KBM-7 (cell line): Measurements from ENCODE around the gene HMGB4.

Source experiments
- DNase-seq: peaks from one replicate; pipeline ENCODE4 v3.0.0-alpha.2; 2015
- in situ Hi-C: fragments of 300-500 bp; cut with MboI; formaldehyde crosslinking; loops from 2 replicates; pipeline ENCODE4 v1.14.3; 2020; ENCODE audit warnings: low sequenced_read_pairs, low pct_unique_long_range_greater_than_20kb, mixed read lengths

The HMGB4 gene, protein sequence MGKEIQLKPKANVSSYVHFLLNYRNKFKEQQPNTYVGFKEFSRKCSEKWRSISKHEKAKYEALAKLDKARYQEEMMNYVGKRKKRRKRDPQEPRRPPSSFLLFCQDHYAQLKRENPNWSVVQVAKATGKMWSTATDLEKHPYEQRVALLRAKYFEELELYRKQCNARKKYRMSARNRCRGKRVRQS

DNA sequence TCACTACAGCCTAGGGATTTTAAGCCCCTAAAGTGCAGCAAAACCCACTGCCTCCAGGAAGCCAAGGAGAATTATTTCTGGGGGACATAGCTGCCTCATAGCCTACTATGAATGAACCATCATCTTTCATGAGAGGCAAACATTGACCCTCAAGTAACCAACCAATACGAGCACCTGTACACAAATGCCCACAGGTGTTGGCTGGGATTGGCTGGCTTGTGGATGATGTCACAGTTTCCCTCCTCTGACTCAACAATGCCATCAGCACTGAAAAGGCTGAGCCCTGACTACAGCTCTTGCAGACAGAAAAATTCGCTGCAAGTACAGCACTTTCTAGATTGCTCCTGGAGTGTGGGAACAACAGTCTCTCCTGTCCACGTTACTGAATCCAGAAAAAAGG, at the start of gene HMGB4:
HMGB4 (plus strand) TSS at position 301 of the 400 bp plus-strand sequence. CDS start 113 bp downstream, outside the sequence.
- in situ Hi-C loops, result no loop called here
- DNase-seq, result no peak

DNA sequence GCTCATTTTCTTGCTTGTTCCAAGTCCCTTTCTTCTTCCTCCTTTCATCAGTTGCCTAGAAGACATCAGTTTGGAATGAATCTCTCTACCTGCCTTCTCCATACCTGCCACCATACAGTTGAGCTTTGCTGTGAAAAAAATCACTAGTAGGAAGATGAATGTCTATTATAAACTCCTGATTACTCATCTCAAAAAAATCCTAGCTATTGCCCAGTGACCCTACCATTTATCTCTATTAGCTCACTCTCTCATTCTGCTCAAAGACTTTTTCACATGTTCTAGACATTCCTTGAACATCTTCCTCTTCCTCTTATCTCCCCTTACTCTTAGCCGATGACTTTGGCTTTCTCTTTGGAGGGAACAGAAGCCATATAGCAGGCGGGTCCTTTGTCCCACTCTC, 49.7 kb upstream of the HMGB4 start:
- in situ Hi-C loops, result no loop called here
- no peak for DNase-seq

DNA sequence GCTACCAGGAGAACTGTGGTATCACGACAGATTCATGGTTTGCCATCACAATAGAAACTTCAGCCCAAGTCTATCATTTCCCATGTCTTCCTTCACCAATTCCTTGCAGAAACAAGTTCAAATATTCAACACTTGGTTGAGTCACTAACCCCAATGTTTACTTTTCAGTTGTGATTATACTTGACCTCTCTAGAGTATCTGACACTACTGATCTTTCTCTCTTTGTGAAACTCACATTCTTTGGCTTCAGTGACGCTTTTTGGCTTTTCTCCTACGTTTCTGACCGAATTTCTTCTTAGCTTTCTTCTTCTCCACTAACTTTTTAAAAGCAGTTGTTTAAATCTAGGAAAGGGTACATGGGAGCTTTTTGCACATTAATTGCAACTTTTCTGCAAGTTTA, 48.8 kb upstream of the HMGB4 start:
- in situ Hi-C loops, result no loop called here
- DNase-seq, result no peak

DNA sequence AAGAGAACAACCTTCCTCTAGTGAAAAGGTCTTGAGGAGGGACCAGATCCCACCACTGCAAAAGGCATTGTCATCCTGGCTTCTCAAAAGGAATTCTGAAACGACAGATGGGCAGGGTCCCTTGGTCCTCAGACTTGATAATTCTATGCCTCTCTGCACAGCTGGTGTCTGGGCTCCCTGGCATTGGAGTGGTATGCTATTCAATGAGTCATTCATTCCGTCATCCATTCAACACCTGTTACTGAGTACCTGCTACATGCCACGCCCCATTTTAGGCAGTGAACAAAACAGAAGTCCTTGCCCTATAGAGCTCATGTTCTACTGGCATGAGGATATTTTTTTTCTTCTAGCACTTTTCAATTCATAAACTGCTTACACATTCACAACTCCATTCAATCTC, 45.8 kb upstream of the HMGB4 start:
- in situ Hi-C loops, result no loop called here
- no peak for DNase-seq

DNA sequence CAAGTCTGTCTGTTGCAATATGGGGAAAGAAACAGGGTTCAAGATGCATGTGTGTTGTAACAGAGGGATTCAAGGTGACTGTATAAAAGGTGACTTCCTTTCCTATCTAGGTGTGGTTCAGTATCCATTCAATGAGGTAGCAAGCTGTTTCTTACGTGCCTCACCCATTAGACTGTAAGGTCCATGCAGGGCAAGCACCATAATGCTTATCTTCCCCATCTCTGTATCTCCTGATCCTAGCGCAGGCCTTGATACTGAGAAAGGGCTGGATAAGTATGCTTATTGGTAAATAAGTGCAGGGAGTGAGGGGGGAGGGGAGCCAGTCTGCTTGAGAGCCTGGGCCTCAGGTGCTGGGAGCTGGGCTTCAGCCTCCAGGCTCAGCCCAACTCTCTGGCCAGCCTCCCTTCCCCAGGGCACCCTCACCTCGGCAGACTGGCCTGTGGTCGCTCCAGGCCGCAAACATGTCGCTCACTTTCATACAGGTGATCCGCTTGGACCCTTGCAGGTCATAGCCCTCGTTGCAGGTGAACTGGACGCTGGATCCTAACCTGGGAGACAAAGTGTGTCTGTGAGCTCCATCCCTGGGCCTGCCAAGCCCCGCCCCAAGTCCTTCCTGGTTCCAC, 44.5 kb upstream of the HMGB4 start:
- DNase-seq, result no peak
- in situ Hi-C loops, result no loop called here

DNA sequence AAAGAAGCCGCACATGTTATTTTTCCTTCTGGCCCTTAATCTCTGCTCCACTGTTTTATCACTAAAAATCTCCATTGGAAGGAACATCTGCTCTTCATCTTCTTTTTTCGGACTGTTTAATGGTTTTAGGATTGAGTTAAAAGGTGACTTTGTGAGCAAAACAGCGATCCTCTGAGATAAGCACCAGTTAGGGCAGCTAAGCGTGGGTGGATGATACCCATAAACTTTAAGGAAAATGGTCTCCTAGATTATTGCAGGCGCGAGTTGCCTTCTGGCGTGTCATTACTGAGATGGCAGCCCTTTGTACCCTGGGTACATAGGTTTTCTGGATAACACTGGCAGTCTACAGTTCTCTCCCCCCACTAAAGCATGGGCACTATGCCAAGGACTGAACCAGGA, 44.0 kb upstream of the HMGB4 start:
- no peak for DNase-seq
- in situ Hi-C loops, result no loop called here

DNA sequence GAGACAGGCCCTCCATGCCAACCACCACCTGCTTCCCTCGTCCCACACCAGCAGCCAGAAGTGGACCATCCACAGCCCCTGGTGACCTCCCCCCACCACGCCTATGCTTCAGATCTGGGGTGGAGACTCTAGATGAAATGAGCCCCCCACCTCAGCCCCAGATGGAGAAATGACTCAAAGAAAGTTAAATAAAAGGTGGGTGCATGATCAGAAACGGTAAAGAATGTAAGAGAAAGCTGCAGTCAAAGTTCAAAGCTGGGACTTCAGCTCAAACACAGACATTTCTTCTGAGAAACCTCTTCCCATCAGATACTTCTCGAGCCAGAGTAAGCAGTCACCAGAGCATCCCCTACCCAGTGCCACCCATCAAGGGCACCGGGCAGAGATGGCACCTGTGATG, 43.1 kb upstream of the HMGB4 start:
- no peak for DNase-seq
- in situ Hi-C loops, result no loop called here

DNA sequence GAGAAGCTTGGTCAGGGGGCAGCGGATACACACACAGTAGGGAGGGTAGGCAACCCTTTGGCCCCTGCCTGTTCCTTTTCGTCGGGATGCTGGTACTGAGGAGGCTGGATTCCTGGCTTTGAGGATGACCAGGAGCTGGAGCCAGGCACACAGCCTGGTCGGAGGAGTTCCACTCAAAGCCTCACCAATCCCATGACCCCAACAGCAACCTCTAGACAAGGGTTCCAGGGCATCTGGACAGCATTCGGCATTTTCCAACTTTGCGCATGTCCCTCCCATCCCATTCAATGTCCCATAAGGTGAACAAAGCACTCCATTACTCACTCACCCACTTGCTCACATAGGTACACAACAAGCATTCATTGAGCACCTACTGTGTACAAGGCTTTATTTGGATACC, 42.6 kb upstream of the HMGB4 start:
- no peak for DNase-seq
- in situ Hi-C loops, result no loop called here

DNA sequence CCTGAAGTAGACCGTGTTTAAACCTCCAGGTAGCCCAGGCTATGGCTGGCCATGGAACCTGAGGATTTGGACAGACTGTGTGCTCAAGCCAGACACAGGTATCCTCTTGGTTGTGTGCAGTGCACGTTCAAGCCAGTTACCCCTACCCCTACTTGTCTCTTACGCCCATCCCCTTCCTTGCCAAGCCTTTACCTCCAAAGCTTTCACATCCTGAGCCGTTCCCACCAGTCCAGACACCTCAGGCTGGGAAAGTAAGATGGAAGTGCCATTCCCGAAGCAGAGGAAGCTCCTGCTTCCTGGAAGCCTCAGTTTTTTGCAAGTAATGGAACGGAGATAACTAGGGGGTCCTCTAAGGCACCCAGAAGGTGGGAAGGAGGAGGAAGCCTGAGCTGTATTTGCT, 41.5 kb upstream of the HMGB4 start:
- no peak for DNase-seq
- in situ Hi-C loops, result no loop called here

DNA sequence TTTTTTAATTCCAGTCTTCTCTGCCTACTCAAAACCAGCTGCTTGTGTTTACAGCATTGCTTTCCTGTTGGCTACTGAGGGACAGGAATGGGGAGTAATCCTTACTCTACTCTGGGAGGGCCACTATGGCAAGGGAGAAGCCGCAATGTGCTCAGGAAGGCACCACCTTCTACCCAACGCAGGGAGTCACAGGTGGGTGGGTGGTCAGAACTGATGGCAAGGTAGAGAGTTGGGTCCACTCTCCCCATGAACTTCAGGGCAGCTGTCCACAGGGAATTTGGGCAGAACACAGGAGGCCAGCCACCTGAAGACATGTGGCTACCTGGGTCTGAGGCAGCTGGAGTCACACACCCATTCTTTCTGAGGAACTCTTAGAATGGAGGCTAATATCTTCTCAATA, 40.5 kb upstream of the HMGB4 start:
- in situ Hi-C loops, result no loop called here
- no peak for DNase-seq

DNA sequence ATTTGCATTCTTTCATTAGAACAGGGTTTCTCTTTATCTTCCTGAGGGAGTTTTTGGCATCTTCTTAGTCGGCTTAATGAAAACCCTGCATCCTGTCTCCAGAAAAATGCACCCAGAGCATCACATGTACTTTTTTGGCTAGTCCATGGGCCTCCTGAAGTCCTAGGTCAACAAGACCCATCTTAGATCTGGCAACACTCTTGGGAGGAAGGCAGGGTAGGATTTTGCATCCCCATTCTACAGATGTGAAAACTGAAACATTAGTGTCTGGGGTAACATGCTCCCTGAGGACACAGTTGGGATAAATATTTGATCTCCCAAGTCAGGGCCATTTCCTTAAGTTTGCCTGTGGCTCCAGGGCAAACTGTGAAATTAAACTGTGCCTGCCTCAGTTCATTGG, 40.0 kb upstream of the HMGB4 start:
- in situ Hi-C loops, result no loop called here
- no peak for DNase-seq

DNA sequence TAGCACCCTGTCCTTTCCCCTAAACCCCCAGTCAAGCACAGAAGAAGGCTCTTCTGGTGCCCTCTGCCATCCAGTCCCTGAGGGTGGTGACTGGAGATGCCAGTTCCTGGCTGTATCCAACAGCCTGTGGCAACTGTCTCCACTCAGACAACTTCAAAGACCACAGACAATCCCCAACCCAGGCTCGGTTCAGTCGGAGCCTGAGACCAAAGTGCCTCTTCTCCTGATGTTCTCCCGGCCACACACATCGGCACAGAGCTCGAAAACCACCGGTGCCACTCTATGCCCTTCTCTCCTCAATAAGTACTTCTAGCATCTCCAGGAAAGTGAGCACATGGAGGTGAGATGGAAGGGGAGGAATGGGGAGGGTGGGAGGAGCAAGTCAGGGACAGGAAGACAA, 39.6 kb upstream of the HMGB4 start:
- no peak for DNase-seq
- in situ Hi-C loops, result no loop called here

DNA sequence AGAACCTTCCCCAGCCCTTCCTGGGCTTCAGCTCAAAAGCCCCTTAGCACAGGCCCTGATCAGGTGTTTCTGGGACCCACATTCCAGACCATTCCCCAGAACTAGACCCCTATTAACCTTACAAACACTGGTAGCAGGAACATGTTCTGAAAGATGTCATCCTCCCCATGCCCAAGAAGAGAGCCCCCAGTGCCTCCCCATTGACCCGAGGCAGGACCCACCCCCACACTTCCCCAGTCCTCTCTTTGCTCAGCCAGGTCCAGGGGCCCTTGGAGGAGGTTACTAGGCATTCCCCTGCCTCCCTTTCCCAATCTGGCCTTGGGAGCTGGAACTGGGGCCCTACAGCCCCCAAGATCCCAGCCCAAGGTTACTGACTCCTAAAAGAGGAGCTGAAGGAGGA, 38.9 kb upstream of the HMGB4 start:
- no peak for DNase-seq
- in situ Hi-C loops, result no loop called here

DNA sequence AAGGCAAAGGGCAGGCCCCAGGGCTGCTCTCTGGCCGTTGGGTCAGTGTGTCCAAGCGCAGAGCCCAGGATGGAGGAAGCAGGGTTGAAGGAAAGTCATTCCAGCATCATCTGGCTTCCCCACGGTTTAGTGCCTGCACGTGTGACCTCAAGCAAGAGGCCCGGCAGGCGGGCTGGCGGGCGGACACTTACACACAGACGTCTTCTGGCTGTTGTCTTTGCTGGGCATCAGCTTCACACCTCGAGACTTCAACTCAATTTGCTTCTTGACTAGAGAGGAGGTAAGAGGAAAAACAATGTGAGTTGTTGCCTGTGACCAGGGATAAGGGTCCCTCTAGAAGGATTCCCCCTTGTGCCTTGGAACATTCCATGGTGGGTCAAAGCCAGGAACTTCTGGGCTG, 38.4 kb upstream of the HMGB4 start:
- in situ Hi-C loops, result no loop called here
- no peak for DNase-seq

DNA sequence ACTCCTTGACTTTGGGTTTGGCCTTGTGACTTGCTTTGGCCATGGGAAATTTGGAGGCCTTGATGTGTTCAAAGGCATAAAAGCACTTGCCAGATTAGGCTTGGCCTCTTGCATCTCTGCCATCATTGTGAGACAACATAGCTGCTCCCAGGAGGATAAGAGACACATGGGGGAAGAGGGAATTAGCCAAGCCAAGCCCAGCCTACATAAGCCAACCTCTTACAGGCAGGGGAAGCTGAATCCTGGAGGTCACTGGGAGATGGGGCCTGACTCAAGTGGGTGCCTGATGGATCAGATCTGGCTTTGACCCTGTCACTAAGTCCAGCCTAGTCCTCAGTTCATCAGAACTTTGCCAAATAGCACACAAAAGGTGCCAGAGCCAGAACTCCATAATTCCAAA, 37.6 kb upstream of the HMGB4 start:
- in situ Hi-C loops, result no loop called here
- DNase-seq, result no peak

DNA sequence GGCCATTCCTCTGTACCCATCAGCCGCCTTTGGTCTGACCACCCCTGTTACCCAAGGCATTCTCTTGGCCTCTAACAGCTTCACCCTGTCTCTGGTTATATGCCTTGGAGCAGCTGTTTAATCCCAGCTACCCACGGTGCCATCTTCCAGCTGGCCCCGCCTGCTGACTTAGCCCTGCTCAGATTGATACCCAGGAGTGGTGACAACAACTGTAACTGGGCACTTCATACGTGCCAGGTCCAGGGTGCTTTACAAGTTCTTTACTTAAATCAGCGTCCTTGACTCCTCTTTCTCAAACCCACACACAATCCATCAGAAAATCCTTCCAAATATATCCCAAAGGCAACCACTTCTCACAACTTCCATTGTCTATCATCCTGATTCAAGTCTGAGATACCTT, 37.2 kb upstream of the HMGB4 start:
- DNase-seq, result no peak
- in situ Hi-C loops, result no loop called here

DNA sequence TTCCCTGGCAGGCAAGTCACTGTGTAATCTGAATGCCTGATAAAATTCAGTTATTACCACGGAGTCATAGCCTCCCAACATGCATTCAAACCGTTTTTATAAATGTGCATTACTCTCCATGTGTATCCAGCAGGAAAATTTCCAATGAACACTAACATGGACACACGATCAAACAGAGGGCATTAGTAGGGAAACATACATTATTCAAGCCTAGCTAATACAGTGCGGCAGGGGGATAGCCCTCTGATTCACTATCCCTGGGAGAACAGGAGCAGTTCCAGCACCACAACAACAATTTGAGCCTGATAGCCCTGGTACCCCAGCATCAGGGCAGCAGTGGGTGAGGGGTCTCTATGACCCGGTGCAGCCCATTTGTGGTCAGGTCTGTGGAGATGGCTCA, 35.8 kb upstream of the HMGB4 start:
- DNase-seq, result no peak
- in situ Hi-C loops, result no loop called here

DNA sequence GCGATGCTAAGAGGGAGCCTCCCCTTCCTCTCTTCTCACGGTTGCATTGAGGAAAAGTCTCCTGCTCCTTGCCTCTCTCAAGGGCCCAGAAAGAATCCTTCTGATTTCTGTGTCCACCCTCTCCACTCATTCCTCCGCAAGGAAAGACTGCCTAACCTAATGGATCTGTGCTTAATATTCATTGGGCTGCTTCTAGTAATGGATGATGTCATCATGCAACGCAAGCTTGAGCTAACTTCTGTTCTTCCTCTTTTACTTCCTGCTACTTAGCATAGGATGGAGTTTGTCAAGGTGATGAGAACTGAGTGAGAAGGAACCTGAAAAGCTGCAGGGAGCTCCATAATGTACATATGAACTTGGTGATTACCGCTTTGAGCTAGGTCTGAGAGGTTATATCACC, 35.2 kb upstream of the HMGB4 start:
- no peak for DNase-seq
- in situ Hi-C loops, result no loop called here

DNA sequence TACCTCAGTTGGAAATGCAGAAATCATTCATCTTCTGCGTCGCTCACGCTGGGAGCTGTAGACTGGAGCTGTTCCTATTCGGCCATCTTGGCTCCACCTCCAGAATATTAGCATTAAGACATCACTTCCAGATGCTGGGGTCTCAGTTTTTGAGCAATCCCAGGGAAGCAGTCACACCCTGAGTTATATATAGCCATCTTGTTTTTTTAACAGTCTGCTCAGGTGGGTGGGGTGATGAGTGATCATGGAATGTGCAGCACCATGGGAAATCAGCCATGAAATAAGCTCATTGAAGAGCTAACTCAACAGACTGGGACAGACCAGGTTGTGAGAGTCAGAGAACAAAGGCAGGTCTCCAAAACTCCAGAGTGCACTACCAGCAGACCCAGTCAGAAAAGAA, 27.0 kb upstream of the HMGB4 start:
- DNase-seq, result no peak
- in situ Hi-C loops, result no loop called here

DNA sequence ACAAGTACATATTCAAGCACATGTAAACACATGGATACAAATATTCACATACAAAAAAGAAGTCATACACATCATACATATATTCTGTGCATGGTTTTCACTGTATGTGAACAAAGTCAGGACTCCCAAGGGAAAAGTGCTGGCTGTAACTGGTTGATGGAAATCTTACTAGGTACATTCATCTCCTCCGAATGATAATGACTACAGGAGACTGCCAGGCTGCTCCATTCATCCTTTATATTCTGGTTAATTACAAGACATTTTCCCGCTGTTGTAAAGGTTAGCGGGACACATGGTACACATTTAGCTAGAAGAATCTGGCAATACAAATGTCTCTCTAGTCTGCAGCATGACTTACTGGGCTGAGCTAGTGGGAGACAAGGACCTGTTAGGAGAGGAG, 26.2 kb upstream of the HMGB4 start:
- in situ Hi-C loops, result no loop called here

DNA sequence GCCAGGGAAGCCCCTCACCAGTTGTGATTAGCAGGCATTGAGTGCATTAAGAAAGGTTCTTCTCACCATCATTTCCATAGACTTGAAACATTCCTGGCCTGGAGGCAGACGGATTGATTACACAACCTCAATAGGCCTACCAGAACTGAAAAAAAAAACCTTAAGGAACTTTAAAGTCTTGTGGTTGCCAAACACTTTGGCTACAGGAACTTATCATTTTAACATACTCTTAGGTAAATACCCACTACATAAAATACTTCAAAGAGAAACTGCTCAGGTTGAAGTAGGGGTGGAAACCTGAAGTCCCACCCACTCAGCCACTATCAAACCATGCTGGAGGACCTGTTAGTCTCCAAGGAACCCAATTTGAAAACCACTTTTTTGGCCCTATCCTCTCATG, 22.4 kb upstream of the HMGB4 start:
- in situ Hi-C loops, result no loop called here
- no peak for DNase-seq

More for the DNA sequence above, 26.2 kb upstream of the HMGB4 start:
- DNase-seq, result no peak
